Nephron progenitor cell (in vitro differentiated cells): ENCODE results near the gene MATCAP1.

Experiments
- DNase-seq: peaks from one replicate; pipeline ENCODE4 v3.0.0; 2021
- H3K27ac Mint-ChIP-seq: 2 replicates; pipeline ENCODE4 v1.8.0; 2021; ENCODE audit warnings: mild to moderate bottlenecking, moderate library complexity, mixed read lengths
- H3K27me3 Mint-ChIP-seq: 2 replicates; pipeline ENCODE4 v1.8.0; 2021; ENCODE audit warnings: mild to moderate bottlenecking, low read depth, mixed read lengths; ENCODE audit not compliant: poor library complexity
- H3K36me3 Mint-ChIP-seq: 2 replicates; pipeline ENCODE4 v1.8.0; 2021; ENCODE audit warnings: low read depth, mixed read lengths
- H3K4me1 Mint-ChIP-seq: 2 replicates; pipeline ENCODE4 v1.8.0; 2021; ENCODE audit warnings: mixed read lengths
- H3K4me3 Mint-ChIP-seq: 2 replicates; pipeline ENCODE4 v1.8.0; 2021; ENCODE audit warnings: mild to moderate bottlenecking, moderate library complexity, mixed read lengths
- H3K9me3 Mint-ChIP-seq: 2 replicates; pipeline ENCODE4 v1.8.0; 2021; ENCODE audit warnings: mild to moderate bottlenecking, moderate library complexity, mixed read lengths
- CTCF ChIP-seq: fragments of 200-600 bp; sonication (generic); IDR thresholded peaks from 2 replicates; pipeline ENCODE4 v1.5.0; 2021; ENCODE audit warnings: antibody characterized with exemption

The MATCAP1 gene

GRCh38 chr16:67209565-67209964, 25.8 kb upstream of the MATCAP1 start:
- no peak overlapping the region for H3K27ac Mint-ChIP-seq
- DNase-seq, result no peak
- H3K9me3 Mint-ChIP-seq, result no peaks in the 10 kb centered on the region
- no peaks in the 10 kb centered on the region for H3K36me3 Mint-ChIP-seq
- TF ChIP-seq CTCF, result no peak
- H3K4me3 Mint-ChIP-seq, result no peak overlapping the region
- no peaks in the 10 kb centered on the region for H3K4me1 Mint-ChIP-seq
- H3K27me3 Mint-ChIP-seq, result peaks cover 10% of the 10 kb centered on the region

- H3K4me1 Mint-ChIP-seq, result no peaks in the 10 kb centered on the region
- H3K9me3 Mint-ChIP-seq, result no peaks in the 10 kb centered on the region
- no peak overlapping the region for H3K4me3 Mint-ChIP-seq
- H3K27me3 Mint-ChIP-seq, result peaks cover 7% of the 10 kb centered on the region
- no peaks in the 10 kb centered on the region for H3K36me3 Mint-ChIP-seq
- H3K27ac Mint-ChIP-seq, result no peak overlapping the region
- no peak for TF ChIP-seq CTCF
- no peak for DNase-seq
These were observed 24.6 kb upstream of the MATCAP1 start for GRCh38 chr16:67208154-67208896.

GRCh38 chr16:67207249-67208091, 23.7 kb upstream of the MATCAP1 start:
- TF ChIP-seq CTCF, result no peak
- Mint-ChIP-seq H3K27ac (no peak overlapping the region), H3K36me3 (no peaks in the 10 kb centered on the region), H3K9me3 (no peaks in the 10 kb centered on the region), H3K4me3 (no peak overlapping the region), H3K27me3 (peaks cover 6% of the 10 kb centered on the region), H3K4me1 (no peaks in the 10 kb centered on the region)
- DNase-seq, result no peak

- no peak for TF ChIP-seq CTCF
- H3K27ac Mint-ChIP-seq, result peak overlapping the region; percentile 68
- no peak overlapping the region for H3K4me3 Mint-ChIP-seq
These were observed 23.1 kb upstream of the MATCAP1 start for GRCh38 chr16:67206838-67207248.

GRCh38 chr16:67206129-67206837, 22.5 kb upstream of the MATCAP1 start:
- Mint-ChIP-seq H3K27ac (peak overlapping the region; percentile 68), H3K36me3 (no peaks in the 10 kb centered on the region), H3K4me3 (no peak overlapping the region), H3K4me1 (no peaks in the 10 kb centered on the region), H3K9me3 (no peaks in the 10 kb centered on the region), H3K27me3 (peaks cover 4% of the 10 kb centered on the region)
- DNase-seq, result no peak
- TF ChIP-seq CTCF, result no peak

More at GRCh38 chr16:67206838-67207248, 23.1 kb upstream of the MATCAP1 start:
- H3K27me3 Mint-ChIP-seq, result peaks cover 4% of the 10 kb centered on the region
- no peaks in the 10 kb centered on the region for H3K9me3 Mint-ChIP-seq
- no peaks in the 10 kb centered on the region for H3K4me1 Mint-ChIP-seq
- no peak for DNase-seq
- no peaks in the 10 kb centered on the region for H3K36me3 Mint-ChIP-seq
